Measurements from ENCODE around the gene SLIT3. TPM values are rescaled to one million over a fixed set of nuclear protein-coding genes. Genes with fewer than 3 reads are reported as not detected.

Gene SLIT3
- total and polyA plus RNA-seq, 2 donors (not counting 3 experiments of a cell fraction or from before 2014, with no cell fraction given) = 0.90 to 1.0 TPM

DNA sequence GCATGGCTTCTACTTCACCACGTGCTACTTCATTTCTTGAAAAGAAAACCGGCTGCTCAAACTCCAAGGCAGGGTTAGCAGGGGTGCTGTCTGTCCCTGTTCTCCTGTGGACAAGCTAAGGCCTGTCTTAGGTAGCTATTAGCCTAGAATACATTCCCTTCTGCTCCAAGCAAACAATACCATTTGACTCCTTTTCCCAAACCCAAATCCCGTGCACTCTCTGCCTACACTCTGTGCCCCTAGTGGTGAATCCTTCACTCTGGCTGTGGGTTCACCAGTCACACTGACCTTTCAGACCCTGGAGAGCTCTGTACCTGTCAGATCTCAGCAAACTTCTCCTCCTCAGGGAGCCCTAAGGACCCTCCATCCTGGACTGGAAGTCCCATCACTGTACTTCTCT lies 211.6 kb downstream of the SLIT3 start:
- H4K20me1 ChIP-seq (replicated peaks; ENCODE audit: control insufficient read depth, extremely low read depth, insufficient read depth, low read length) = no peaks in the 10 kb centered on the region
- no TSS peak for BruUV-seq (replicated peaks)
- no peaks in the 10 kb centered on the region for H3K9me3 ChIP-seq (replicated peaks; ENCODE audit: control insufficient read depth, insufficient read depth, low read length)
- no peak for DNase-seq (ENCODE audit: low read depth, low spot score)
- TF ChIP-seq MYC (IDR thresholded peaks at IDR 0.05; ENCODE audit: low read depth, low read length) (no peak), FOS (IDR thresholded peaks at IDR 0.05; ENCODE audit: borderline replicate concordance, insufficient read depth, low read length) (no peak), POLR2AphosphoS5 (IDR thresholded peaks at IDR 0.05; ENCODE audit: insufficient read depth, low read depth, low read length) (no peak), EZH2 (IDR thresholded peaks at IDR 0.05; ENCODE audit: borderline replicate concordance, low read depth, low read length, severe bottlenecking) (no peak), JUN (IDR thresholded peaks at IDR 0.05; ENCODE audit: borderline replicate concordance, insufficient read depth, insufficient read length, low read depth) (no peak), POLR2A (IDR thresholded peaks at IDR 0.05; ENCODE audit: low read depth, low read length) (no peak), GATA2 (IDR thresholded peaks at IDR 0.05; ENCODE audit: insufficient read depth, insufficient read length, low read depth, low read length) (no peak)
- TF ChIP-seq, protein P1, sequence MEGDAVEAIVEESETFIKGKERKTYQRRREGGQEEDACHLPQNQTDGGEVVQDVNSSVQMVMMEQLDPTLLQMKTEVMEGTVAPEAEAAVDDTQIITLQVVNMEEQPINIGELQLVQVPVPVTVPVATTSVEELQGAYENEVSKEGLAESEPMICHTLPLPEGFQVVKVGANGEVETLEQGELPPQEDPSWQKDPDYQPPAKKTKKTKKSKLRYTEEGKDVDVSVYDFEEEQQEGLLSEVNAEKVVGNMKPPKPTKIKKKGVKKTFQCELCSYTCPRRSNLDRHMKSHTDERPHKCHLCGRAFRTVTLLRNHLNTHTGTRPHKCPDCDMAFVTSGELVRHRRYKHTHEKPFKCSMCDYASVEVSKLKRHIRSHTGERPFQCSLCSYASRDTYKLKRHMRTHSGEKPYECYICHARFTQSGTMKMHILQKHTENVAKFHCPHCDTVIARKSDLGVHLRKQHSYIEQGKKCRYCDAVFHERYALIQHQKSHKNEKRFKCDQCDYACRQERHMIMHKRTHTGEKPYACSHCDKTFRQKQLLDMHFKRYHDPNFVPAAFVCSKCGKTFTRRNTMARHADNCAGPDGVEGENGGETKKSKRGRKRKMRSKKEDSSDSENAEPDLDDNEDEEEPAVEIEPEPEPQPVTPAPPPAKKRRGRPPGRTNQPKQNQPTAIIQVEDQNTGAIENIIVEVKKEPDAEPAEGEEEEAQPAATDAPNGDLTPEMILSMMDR (IDR thresholded peaks at IDR 0.05; ENCODE audit: extremely low read depth in 1 of 2, insufficient read depth in 1 of 2, low read depth in 1 of 2, low read length in 2 of 2) = no peak
- TF ChIP-seq, protein P2, sequence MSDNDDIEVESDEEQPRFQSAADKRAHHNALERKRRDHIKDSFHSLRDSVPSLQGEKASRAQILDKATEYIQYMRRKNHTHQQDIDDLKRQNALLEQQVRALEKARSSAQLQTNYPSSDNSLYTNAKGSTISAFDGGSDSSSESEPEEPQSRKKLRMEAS (IDR thresholded peaks at IDR 0.05; ENCODE audit: insufficient read depth, insufficient read length) = no peak
- no peak overlapping the region for H3K27ac ChIP-seq (ENCODE audit: insufficient read depth, low read depth, low read length)
- no peaks in the 10 kb centered on the region for H3K9me1 ChIP-seq (replicated peaks; ENCODE audit: control insufficient read depth, extremely low read depth, insufficient read depth, low read length)
- H2AFZ ChIP-seq (ENCODE audit: low read depth, low read length) = no peak overlapping the region
- intact Hi-C loops (cut with micrococcal nuclease) = no loop called here
- no peaks in the 10 kb centered on the region for H3K27me3 ChIP-seq (ENCODE audit: control insufficient read depth in 2 of 2, insufficient read depth in 2 of 2, low read length in 2 of 2)
- no peak for FAIRE-seq
- H3K79me2 ChIP-seq (ENCODE audit: control insufficient read depth, insufficient read depth, low read length) = no peaks in the 10 kb centered on the region
- ChIA-PET POLR2A (no interaction called here), CTCF (no interaction called here)
- H3K4me3 ChIP-seq (replicated peaks in 1 of 3; ENCODE audit: insufficient read depth in 1 of 3, low read depth in 1 of 3, low read length in 3 of 3) = no peak overlapping the region
- no peaks in the 10 kb centered on the region for H3K36me3 ChIP-seq (ENCODE audit: control insufficient read depth in 2 of 2, extremely low read depth in 1 of 2, insufficient read depth in 2 of 2, low read length in 2 of 2)
- H3K9ac ChIP-seq (replicated peaks; ENCODE audit: extremely low read depth, insufficient read depth, low read length) = no peak overlapping the region
- no peak overlapping the region for H3K4me2 ChIP-seq (ENCODE audit: insufficient read depth, low read length)
- dilution Hi-C loops (cut with MboI; ENCODE audit: extremely low pct_ligation_motif_present, low sequenced_read_pairs) = no loop called here
- no peaks in the 10 kb centered on the region for H3K4me1 ChIP-seq (ENCODE audit: control insufficient read depth, extremely low read depth, insufficient read depth, low read length)
